ENCODE data around the gene RUFY1.

GRCh38 chr5:179609834-179610108, 59.4 kb downstream of the RUFY1 start:
- TF ChIP-seq POLR2A (IDR thresholded peaks at IDR 0.05; ENCODE audit: low read depth, low read length): no peak
- no peak for TF ChIP-seq TAF1 (IDR thresholded peaks at IDR 0.05; ENCODE audit: low read depth, low read length)
- TF ChIP-seq POLR2AphosphoS5 (IDR thresholded peaks at IDR 0.05; ENCODE audit: low read depth, low read length): no peak
